ENCODE data around the gene CDC42SE2. TPM values are rescaled to one million over a fixed set of nuclear protein-coding genes. Genes with fewer than 3 reads are reported as not detected.

CDC42SE2 gene
- total RNA-seq, 1 donor from 2014 or later = 23.6 TPM

DNA sequence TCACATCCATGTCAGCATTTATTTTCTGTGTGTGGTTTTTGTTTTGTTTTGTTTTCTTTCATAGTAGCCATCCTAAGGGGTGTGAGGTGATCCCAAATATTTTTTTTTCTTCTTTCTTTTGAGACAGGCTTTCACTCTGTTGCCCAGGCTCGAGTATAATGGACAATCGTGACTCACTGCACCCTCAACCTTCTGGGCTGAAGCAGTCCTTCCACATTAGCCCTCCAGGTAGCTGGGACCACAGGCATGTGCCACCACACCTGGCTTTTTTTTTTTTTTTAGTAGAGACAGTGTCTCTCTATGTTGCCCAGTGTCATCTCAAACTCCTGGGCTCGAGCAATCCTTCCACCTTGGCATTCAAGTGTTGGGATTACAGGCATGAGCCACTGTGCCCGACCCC is 59.1 kb downstream of the CDC42SE2 start:
- peaks cover 10% of the 10 kb centered on the region for H3K4me1 Mint-ChIP-seq
- H3K27me3 Mint-ChIP-seq (ENCODE audit: low read depth) = no peaks in the 10 kb centered on the region
- no peak overlapping the region for H3K4me3 Mint-ChIP-seq
- no peak for DNase-seq (ENCODE audit: low spot score in 2 of 2, unreplicated experiment in 2 of 2)
- peaks cover 6% of the 10 kb centered on the region for H3K9me3 Mint-ChIP-seq
- TF ChIP-seq, protein P1, sequence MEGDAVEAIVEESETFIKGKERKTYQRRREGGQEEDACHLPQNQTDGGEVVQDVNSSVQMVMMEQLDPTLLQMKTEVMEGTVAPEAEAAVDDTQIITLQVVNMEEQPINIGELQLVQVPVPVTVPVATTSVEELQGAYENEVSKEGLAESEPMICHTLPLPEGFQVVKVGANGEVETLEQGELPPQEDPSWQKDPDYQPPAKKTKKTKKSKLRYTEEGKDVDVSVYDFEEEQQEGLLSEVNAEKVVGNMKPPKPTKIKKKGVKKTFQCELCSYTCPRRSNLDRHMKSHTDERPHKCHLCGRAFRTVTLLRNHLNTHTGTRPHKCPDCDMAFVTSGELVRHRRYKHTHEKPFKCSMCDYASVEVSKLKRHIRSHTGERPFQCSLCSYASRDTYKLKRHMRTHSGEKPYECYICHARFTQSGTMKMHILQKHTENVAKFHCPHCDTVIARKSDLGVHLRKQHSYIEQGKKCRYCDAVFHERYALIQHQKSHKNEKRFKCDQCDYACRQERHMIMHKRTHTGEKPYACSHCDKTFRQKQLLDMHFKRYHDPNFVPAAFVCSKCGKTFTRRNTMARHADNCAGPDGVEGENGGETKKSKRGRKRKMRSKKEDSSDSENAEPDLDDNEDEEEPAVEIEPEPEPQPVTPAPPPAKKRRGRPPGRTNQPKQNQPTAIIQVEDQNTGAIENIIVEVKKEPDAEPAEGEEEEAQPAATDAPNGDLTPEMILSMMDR (IDR thresholded peaks at IDR 0.05; ENCODE audit: unreplicated experiment) = no peak
- H3K36me3 Mint-ChIP-seq = peaks cover 19% of the 10 kb centered on the region
- no peak overlapping the region for H3K27ac Mint-ChIP-seq

DNA sequence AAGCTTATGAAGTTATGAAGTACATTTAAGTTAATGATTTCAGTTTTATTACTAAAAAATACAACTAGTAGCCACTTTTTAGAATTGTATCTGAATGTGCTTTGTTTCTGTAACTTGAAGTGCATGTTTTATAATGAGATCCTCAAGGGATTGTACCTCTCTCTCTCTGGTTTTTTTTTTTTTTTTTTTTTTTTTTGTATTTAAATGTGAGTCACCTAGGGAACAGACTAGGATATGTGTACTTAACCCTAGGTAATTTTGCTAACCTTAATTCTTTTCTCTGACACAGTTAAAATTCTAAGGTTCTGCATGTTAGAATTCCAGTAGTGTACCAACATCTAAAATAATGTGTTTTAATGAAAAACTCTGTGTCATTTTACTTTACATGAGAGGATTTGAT is 59.5 kb downstream of the CDC42SE2 start:
- Mint-ChIP-seq H3K4me3 (no peak overlapping the region), H3K27ac (peak overlapping the region; percentile 61), H3K27me3 (ENCODE audit: low read depth) (no peaks in the 10 kb centered on the region), H3K9me3 (peaks cover 6% of the 10 kb centered on the region), H3K4me1 (peaks cover 13% of the 10 kb centered on the region), H3K36me3 (peaks cover 17% of the 10 kb centered on the region)
- DNase-seq (ENCODE audit: low spot score in 2 of 2, unreplicated experiment in 2 of 2) = no peak
- TF ChIP-seq, protein P1 (IDR thresholded peaks at IDR 0.05; ENCODE audit: unreplicated experiment) = no peak

DNA sequence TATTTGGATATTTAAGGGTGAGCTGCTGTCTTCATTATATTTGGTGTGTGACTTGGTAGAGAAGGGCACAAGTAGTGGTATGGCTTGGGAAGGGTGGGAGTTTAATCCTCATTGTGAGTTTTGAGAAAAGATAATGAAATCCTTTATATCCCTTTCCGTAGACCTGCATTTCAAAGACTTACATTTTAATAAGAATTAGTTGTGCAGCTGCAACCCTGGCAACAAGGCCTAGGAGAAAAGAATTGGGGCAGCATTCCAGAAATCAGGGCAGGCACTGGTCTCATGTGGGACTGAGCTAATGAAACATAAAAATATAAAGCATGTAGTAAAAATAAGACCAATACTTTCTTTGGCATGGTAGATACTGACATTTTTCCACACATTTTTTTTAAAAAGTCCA is 60.5 kb downstream of the CDC42SE2 start:
- Mint-ChIP-seq H3K4me3 (no peak overlapping the region), H3K9me3 (peaks cover 6% of the 10 kb centered on the region), H3K27me3 (ENCODE audit: low read depth) (no peaks in the 10 kb centered on the region), H3K27ac (peak overlapping the region; percentile 48), H3K36me3 (peaks cover 14% of the 10 kb centered on the region), H3K4me1 (peaks cover 16% of the 10 kb centered on the region)
- no peak for DNase-seq (ENCODE audit: low spot score in 2 of 2, unreplicated experiment in 2 of 2)
- TF ChIP-seq, protein P1 (IDR thresholded peaks at IDR 0.05; ENCODE audit: unreplicated experiment) = no peak

DNA sequence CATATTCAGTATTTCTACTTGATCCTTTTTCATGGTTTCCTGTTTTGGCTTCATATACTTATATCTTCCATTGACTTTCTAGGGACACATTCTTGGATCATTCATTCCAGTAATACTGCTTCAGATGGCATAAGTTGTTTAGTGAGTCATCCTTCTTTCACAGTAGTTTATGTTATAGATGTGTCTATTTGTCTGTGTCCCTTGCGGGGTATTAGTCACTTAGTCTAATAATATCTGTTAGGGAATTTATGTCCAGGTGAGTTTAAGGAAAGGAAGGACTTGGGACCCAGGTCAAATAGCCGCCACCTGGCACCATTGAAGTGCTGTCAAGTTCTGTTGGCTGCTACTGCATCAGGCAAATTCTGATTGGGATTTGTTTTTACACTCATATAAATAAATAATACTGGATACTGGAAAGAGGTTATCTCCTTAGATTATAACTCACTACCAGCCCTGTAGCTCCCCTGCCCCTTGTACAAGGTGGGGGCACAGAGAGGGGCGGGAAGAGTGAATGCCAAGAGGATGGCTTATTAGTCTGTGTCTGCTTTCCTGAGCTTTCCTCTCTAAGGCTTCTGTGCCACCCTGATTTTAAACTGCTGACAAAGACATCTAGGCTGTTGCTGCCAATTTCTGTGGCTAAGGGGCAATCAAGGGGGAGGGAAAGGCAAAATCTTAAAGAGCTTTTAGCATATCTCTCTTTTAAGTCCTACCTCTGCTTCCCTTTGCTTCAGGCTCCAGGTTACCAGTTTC is 64.9 kb downstream of the CDC42SE2 start:
- Mint-ChIP-seq H3K27me3 (ENCODE audit: low read depth) (no peaks in the 10 kb centered on the region), H3K36me3 (peaks cover 2% of the 10 kb centered on the region), H3K27ac (peak overlapping the region; percentile 51), H3K4me1 (peaks cover 13% of the 10 kb centered on the region), H3K9me3 (peaks cover 4% of the 10 kb centered on the region), H3K4me3 (no peak overlapping the region)
- TF ChIP-seq, protein P1 (IDR thresholded peaks at IDR 0.05; ENCODE audit: unreplicated experiment) = no peak
- DNase-seq (ENCODE audit: low spot score in 2 of 2, unreplicated experiment in 2 of 2) = no peak

DNA sequence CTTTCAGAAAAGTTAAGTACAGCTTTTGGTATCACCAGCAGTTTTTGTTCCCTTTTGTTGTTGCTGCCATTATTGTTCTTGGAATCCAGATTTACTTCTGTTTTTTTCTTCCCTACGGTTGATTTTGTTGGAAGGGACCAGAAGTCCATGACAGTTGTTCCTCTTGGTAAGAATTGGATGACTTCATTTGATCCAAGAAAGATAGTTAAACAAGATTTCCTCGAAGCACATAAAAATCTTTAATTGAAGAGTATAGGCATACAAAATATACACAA is 65.4 kb downstream of the CDC42SE2 start:
- peaks cover 4% of the 10 kb centered on the region for H3K36me3 Mint-ChIP-seq

More for the DNA sequence above, 65.4 kb downstream of the CDC42SE2 start:
- Mint-ChIP-seq H3K4me3 (no peak overlapping the region), H3K27ac (no peak overlapping the region), H3K9me3 (peaks cover 6% of the 10 kb centered on the region), H3K4me1 (peaks cover 10% of the 10 kb centered on the region), H3K27me3 (ENCODE audit: low read depth) (no peaks in the 10 kb centered on the region)
- no peak for DNase-seq (ENCODE audit: low spot score in 2 of 2, unreplicated experiment in 2 of 2)
- TF ChIP-seq, protein P1 (IDR thresholded peaks at IDR 0.05; ENCODE audit: unreplicated experiment) = no peak
